DOHH2 (cell line): ENCODE measurements around the gene ZNF749.

Experiments used
- H3F3A ChIP-seq: fragments of 200-600 bp; sonication (generic), shearing (Covaris generic); 2 replicates; pipeline ENCODE4 v1.6.0; 2016; ENCODE audit warnings: antibody characterized with exemption, mild to moderate bottlenecking; ENCODE audit not compliant: control insufficient read depth, insufficient read depth
- H3K27ac ChIP-seq: fragments of 200-600 bp; sonication (generic); 2 replicates; pipeline ENCODE4 v1.5.1; 2014; ENCODE audit warnings: low read depth, mild to moderate bottlenecking, low read length, moderate library complexity
- H3K27me3 ChIP-seq: fragments of 200-600 bp; sonication (generic); 2 replicates; pipeline ENCODE4 v1.6.1; 2014; ENCODE audit warnings: mild to moderate bottlenecking, low read length, mixed read lengths; ENCODE audit not compliant: control insufficient read depth
- H3K36me3 ChIP-seq: fragments of 200-600 bp; sonication (generic); 2 replicates; pipeline ENCODE4 v1.6.1; 2014; ENCODE audit warnings: mild to moderate bottlenecking, low read length, moderate library complexity, mixed read lengths; ENCODE audit not compliant: control insufficient read depth
- H3K4me1 ChIP-seq: fragments of 200-600 bp; sonication (generic); 2 replicates; pipeline ENCODE4 v1.6.1; 2014; ENCODE audit warnings: mild to moderate bottlenecking, low read length, mixed read lengths; ENCODE audit not compliant: control insufficient read depth
- H3K4me2 ChIP-seq: fragments of 200-600 bp; sonication (generic); 2 replicates; pipeline ENCODE4 v1.6.0; 2014; ENCODE audit warnings: mild to moderate bottlenecking, low read length, moderate library complexity
- H3K4me3 ChIP-seq: fragments of 200-600 bp; sonication (generic); 2 replicates; pipeline ENCODE4 v1.5.1; 2014; ENCODE audit warnings: mild to moderate bottlenecking, low read length, mixed read lengths
- H3K79me2 ChIP-seq: fragments of 200-600 bp; sonication (generic); 2 replicates; pipeline ENCODE4 v1.6.1; 2014; ENCODE audit warnings: mild to moderate bottlenecking, low read length, mixed read lengths; ENCODE audit not compliant: control insufficient read depth
- H3K9me2 ChIP-seq: fragments of 200-600 bp; sonication (generic); replicated peaks from 2 replicates; pipeline ENCODE4 v1.6.1; 2014; ENCODE audit warnings: mild to moderate bottlenecking, low read length, mixed read lengths; ENCODE audit not compliant: control insufficient read depth
- H3K9me3 ChIP-seq: fragments of 200-600 bp; sonication (generic); 2 replicates; pipeline ENCODE4 v1.6.1; 2014; ENCODE audit warnings: antibody characterized with exemption, low read length, mixed read lengths; ENCODE audit not compliant: control insufficient read depth, insufficient read depth
- H4K20me1 ChIP-seq: fragments of 200-600 bp; sonication (generic); 2 replicates; pipeline ENCODE4 v1.6.0; 2014; ENCODE audit warnings: low read depth, mild to moderate bottlenecking, antibody characterized with exemption, low read length, moderate library complexity; ENCODE audit not compliant: control insufficient read depth, insufficient read depth
- EZH2phosphoT487 ChIP-seq: fragments of 200-600 bp; sonication (generic); IDR thresholded peaks from 2 replicates; pipeline ENCODE4 v1.6.1; 2017; ENCODE audit warnings: borderline replicate concordance, mild to moderate bottlenecking, antibody characterized with exemption, low read length, moderate library complexity, mixed read lengths
- TF ChIP-seq, protein P1 (sequence below): fragments of 200-600 bp; sonication (generic); IDR thresholded peaks from one replicate; pipeline ENCODE4 v1.5.1; 2014; ENCODE audit warnings: antibody characterized with exemption, mild to moderate bottlenecking, low read depth, low read length; ENCODE audit not compliant: poor library complexity, severe bottlenecking

ZNF749 gene

DNA sequence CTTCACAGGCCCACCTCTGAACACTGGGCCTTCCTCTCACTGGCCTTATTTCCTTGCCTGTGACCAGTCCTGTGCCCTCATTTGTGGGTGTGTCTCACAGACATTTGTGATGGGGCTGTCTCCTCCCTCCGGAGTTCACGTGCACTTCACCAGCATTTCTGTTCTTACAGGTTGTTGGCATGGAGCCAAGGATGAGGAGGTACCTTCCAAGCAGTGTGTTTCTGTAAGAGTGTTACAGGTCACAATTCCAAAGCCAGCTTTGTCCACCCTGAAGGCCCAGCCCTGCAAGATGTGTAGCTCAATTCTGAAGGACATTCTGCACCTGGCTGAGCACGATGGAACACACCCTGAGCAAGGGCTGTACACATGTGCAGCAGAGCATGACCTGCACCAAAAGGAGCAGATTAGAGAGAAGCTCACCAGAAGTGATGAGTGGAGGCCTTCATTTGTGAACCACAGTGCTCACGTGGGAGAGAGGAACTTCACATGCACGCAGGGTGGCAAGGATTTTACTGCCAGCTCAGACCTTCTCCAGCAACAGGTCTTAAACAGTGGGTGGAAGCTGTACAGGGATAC is 8.1 kb downstream of the ZNF749 start:
- no peak overlapping the region for H3K4me3 ChIP-seq
- no peak overlapping the region for H3K27ac ChIP-seq
- no peaks in the 10 kb centered on the region for H3F3A ChIP-seq
- H4K20me1 ChIP-seq: no peaks in the 10 kb centered on the region
- H3K9me3 ChIP-seq: peaks cover 18% of the 10 kb centered on the region; the same call in 1 of the 2 replicates
- H3K4me1 ChIP-seq: no peaks in the 10 kb centered on the region
- no peaks in the 10 kb centered on the region for H3K9me2 ChIP-seq
- peaks cover 23% of the 10 kb centered on the region; the same call in 1 of the 2 replicates for H3K36me3 ChIP-seq
- no peaks in the 10 kb centered on the region for H3K79me2 ChIP-seq
- H3K4me2 ChIP-seq: no peak overlapping the region
- TF ChIP-seq, protein P1, sequence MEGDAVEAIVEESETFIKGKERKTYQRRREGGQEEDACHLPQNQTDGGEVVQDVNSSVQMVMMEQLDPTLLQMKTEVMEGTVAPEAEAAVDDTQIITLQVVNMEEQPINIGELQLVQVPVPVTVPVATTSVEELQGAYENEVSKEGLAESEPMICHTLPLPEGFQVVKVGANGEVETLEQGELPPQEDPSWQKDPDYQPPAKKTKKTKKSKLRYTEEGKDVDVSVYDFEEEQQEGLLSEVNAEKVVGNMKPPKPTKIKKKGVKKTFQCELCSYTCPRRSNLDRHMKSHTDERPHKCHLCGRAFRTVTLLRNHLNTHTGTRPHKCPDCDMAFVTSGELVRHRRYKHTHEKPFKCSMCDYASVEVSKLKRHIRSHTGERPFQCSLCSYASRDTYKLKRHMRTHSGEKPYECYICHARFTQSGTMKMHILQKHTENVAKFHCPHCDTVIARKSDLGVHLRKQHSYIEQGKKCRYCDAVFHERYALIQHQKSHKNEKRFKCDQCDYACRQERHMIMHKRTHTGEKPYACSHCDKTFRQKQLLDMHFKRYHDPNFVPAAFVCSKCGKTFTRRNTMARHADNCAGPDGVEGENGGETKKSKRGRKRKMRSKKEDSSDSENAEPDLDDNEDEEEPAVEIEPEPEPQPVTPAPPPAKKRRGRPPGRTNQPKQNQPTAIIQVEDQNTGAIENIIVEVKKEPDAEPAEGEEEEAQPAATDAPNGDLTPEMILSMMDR: no peak
- TF ChIP-seq EZH2phosphoT487: no peak
- H3K27me3 ChIP-seq: no peaks in the 10 kb centered on the region

- H3K79me2 ChIP-seq: no peaks in the 10 kb centered on the region
- H3K4me1 ChIP-seq: no peaks in the 10 kb centered on the region
- H3K4me3 ChIP-seq: no peak overlapping the region
- no peak for TF ChIP-seq EZH2phosphoT487
- TF ChIP-seq, protein P1: no peak
- H3K9me2 ChIP-seq: no peaks in the 10 kb centered on the region
- H3F3A ChIP-seq: no peaks in the 10 kb centered on the region
- H3K36me3 ChIP-seq: no peaks in the 10 kb centered on the region
- H3K9me3 ChIP-seq: peaks cover 15% of the 10 kb centered on the region; the same call in 1 of the 2 replicates
- no peaks in the 10 kb centered on the region for H3K27me3 ChIP-seq
- H3K4me2 ChIP-seq: no peak overlapping the region
- H4K20me1 ChIP-seq: no peaks in the 10 kb centered on the region
- H3K27ac ChIP-seq: no peak overlapping the region
These were observed 17.2 kb downstream of the ZNF749 start for GRCh38 chr19:57452307-57452706.

DNA sequence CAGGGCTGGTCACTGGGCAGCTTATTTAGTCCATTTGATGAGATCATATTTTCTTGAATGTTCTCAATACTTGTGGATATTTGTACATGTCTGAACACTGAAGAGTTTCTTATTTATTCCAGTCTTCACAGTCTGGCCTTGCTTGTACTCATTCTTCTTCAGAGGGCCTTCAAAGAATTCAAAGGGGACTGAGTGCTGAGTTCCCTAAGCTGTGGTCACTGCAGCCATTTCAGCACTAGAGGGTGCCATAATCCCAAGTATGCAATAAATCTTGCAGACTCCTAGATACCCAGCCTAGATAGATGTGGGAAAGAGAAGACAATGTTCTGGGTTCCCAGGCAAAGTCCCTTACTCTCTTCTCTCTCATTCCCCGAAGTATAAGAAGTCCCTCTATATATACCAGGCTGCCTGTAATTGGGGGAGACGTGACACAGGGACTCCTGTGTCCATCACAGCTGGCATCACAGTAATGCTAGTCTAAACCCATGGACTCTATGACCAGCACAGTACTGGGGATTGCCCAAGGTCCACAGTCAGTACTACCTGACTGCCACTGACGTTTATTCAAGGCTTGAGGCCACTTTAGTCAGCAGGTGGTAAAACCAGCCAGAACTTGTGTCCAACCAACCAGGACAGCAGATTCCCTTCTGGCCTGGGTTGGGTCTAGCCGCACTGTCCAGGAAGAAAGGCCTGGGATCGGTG is 30.7 kb downstream of the ZNF749 start:
- Histone ChIP-seq H3K4me2 (no peak overlapping the region), H3K4me1 (no peaks in the 10 kb centered on the region), H3K36me3 (no peaks in the 10 kb centered on the region), H3K79me2 (no peaks in the 10 kb centered on the region), H3K9me2 (no peaks in the 10 kb centered on the region), H3K9me3 (peaks cover 5% of the 10 kb centered on the region; the same call in 1 of the 2 replicates), H3K27me3 (no peaks in the 10 kb centered on the region), H4K20me1 (no peaks in the 10 kb centered on the region), H3F3A (no peaks in the 10 kb centered on the region), H3K4me3 (no peak overlapping the region), H3K27ac (no peak overlapping the region)
- no peak for TF ChIP-seq EZH2phosphoT487
- TF ChIP-seq, protein P1: peak; percentile 73
